OCI-LY7 (cell line): ENCODE data around the gene MARK4.

Experiments used
- EZH2phosphoT487 ChIP-seq: fragments of 200-600 bp; sonication (generic); IDR thresholded peaks from 2 replicates; pipeline ENCODE4 v1.6.1; 2018; ENCODE audit warnings: low read depth, borderline replicate concordance, mild to moderate bottlenecking, mixed run types, antibody characterized with exemption, low read length, moderate library complexity, mixed read lengths
- TF ChIP-seq, protein P1 (sequence below): fragments of 200-600 bp; sonication (generic); conservative IDR thresholded peaks from 2 replicates; pipeline ENCODE4 v1.5.1; 2014; ENCODE audit warnings: mild to moderate bottlenecking, antibody characterized with exemption, low read length, moderate library complexity, mixed read lengths

DNA sequence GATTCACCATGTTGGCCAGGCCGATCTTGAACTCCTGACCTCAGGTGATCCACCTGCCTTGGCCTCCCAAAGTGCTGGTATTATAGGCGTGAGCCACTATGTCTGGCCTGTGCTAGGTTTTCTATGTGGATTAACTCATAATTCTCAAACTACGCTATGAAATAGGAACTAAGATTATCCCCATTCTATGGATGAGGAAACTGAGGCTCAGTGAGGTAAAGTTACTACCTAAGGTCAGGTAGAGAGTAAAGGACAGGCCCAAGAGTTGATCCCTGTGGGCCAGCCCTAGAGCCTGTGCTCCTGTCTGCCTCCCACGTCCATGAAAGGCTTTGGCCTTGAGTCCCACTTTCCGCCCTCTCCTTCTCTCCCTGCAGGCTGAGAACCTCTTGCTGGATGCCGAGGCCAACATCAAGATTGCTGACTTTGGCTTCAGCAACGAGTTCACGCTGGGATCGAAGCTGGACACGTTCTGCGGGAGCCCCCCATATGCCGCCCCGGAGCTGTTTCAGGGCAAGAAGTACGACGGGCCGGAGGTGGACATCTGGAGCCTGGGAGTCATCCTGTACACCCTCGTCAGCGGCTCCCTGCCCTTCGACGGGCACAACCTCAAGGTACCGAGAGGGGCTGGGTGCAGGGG, 20.1 kb downstream of the MARK4 start:
- TF ChIP-seq, protein P1, sequence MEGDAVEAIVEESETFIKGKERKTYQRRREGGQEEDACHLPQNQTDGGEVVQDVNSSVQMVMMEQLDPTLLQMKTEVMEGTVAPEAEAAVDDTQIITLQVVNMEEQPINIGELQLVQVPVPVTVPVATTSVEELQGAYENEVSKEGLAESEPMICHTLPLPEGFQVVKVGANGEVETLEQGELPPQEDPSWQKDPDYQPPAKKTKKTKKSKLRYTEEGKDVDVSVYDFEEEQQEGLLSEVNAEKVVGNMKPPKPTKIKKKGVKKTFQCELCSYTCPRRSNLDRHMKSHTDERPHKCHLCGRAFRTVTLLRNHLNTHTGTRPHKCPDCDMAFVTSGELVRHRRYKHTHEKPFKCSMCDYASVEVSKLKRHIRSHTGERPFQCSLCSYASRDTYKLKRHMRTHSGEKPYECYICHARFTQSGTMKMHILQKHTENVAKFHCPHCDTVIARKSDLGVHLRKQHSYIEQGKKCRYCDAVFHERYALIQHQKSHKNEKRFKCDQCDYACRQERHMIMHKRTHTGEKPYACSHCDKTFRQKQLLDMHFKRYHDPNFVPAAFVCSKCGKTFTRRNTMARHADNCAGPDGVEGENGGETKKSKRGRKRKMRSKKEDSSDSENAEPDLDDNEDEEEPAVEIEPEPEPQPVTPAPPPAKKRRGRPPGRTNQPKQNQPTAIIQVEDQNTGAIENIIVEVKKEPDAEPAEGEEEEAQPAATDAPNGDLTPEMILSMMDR: no peak
- TF ChIP-seq EZH2phosphoT487: no peak
